Left ventricle myocardium inferior (tissue), 1 donor: ENCODE measurements around the gene YWHAQ. TPM values are rescaled to one million over a fixed set of nuclear protein-coding genes. Genes with fewer than 3 reads are reported as not detected.

Experiments used
- DNase-seq: peaks from one replicate; pipeline ENCODE4 v3.0.0-alpha.2; 2020
- H3K27ac ChIP-seq: fragments of 200-600 bp; replicated peaks from 2 replicates; pipeline ENCODE4 v1.8.0; 2021
- H3K27me3 ChIP-seq: fragments of 200-600 bp; 2 replicates; pipeline ENCODE4 v1.8.0; 2021; ENCODE audit warnings: low read depth
- H3K36me3 ChIP-seq: fragments of 200-600 bp; 2 replicates; pipeline ENCODE4 v1.8.0; 2021
- H3K4me1 ChIP-seq: fragments of 200-600 bp; 2 replicates; pipeline ENCODE4 v1.8.0; 2021
- H3K4me3 ChIP-seq: fragments of 200-600 bp; 2 replicates; pipeline ENCODE4 v1.8.0; 2021; ENCODE audit warnings: mild to moderate bottlenecking, moderate library complexity
- H3K9me3 ChIP-seq: fragments of 200-600 bp; replicated peaks from 2 replicates; pipeline ENCODE4 v1.8.0; 2021
- intact Hi-C: fragments of 100-400 bp; cut with micrococcal nuclease; formaldehyde crosslinking; loops from one replicate; pipeline ENCODE4 v1.11.0; 2022
- total RNA-seq: library from RNA; stranded (reverse); fragmentation: NEBNext Ultra II Directional; extraction: Animal tissue kit (Norgen Biotek cat#: 25700); gene quantifications from one replicate; pipeline ENCODE4 v1.2.1, GENCODE V29; 2021
- TF ChIP-seq, protein P1 (sequence below): fragments of 200-600 bp; IDR thresholded peaks from 2 replicates; pipeline ENCODE4 v1.8.0; 2021; ENCODE audit warnings: antibody characterized with exemption, mild to moderate bottlenecking, borderline replicate concordance
- donor health status: DM: no; HTN: yes; CAD: no; lungs with severe emphysema.

Gene YWHAQ
- total RNA-seq, 1 donor from 2014 or later: 178 TPM

DNA sequence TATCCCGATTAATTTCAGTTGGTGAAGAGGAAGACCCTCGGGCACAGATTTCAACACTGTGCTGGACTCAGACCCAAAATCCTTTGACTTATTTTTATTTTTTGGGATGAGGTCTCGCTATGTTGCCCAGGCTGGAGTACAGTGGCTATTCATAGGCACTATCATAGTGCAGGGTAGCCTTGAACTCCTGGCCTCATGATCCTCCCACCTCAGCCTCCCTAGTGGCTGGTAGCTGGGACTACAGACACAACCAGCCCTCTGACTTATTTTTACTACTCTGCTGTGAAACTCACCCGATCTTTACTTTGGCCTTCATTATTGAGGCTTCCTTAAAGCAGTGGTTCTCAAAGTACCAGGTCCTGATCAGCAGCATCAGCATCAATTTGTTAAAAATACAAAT, 57.0 kb downstream of the YWHAQ start:
- Histone ChIP-seq H3K4me1 (peaks cover 55% of the 10 kb centered on the region), H3K27me3 (no peaks in the 10 kb centered on the region), H3K9me3 (no peaks in the 10 kb centered on the region), H3K36me3 (no peaks in the 10 kb centered on the region), H3K4me3 (no peak overlapping the region), H3K27ac (peak overlapping the region; percentile 71)
- intact Hi-C loops: no loop called here
- TF ChIP-seq, protein P1, sequence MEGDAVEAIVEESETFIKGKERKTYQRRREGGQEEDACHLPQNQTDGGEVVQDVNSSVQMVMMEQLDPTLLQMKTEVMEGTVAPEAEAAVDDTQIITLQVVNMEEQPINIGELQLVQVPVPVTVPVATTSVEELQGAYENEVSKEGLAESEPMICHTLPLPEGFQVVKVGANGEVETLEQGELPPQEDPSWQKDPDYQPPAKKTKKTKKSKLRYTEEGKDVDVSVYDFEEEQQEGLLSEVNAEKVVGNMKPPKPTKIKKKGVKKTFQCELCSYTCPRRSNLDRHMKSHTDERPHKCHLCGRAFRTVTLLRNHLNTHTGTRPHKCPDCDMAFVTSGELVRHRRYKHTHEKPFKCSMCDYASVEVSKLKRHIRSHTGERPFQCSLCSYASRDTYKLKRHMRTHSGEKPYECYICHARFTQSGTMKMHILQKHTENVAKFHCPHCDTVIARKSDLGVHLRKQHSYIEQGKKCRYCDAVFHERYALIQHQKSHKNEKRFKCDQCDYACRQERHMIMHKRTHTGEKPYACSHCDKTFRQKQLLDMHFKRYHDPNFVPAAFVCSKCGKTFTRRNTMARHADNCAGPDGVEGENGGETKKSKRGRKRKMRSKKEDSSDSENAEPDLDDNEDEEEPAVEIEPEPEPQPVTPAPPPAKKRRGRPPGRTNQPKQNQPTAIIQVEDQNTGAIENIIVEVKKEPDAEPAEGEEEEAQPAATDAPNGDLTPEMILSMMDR: no peak
- no peak for DNase-seq

DNA sequence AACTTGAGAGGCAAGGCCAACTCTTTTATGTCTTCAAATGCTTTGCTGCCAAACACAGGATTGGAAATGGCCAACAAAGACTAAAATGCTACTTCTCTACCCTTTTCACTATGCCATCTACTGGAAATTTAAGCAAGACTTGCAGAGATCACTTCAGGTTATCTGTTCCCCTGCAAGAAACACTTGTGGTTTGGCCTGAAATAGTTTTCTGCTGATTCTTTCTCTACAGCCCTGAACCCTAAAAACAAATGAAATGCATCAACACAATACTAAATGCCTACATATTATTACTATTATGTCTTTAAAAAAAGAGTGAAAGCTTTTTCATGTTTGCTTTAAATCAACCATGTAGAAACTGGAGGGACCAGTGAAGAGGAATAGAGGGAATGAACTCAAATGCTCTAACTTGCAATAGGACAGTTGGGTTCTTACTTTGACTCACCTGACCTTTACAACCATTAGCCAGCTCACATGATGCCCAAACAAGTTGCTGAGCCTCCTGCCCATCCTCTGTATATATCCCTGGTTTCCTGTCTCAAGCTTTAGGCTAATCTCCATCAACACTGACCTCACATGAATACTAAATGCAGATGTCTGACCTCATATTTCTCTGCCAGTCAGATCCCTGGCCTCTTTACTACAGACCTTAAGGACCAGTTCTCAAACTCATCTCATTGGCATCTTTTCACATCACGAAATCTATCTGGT, 57.6 kb downstream of the YWHAQ start:
- Histone ChIP-seq H3K27ac (peak overlapping the region; percentile 71), H3K4me3 (no peak overlapping the region), H3K9me3 (no peaks in the 10 kb centered on the region), H3K4me1 (peaks cover 48% of the 10 kb centered on the region), H3K27me3 (no peaks in the 10 kb centered on the region), H3K36me3 (no peaks in the 10 kb centered on the region)
- intact Hi-C loops: no loop called here
- DNase-seq: no peak
- TF ChIP-seq, protein P1: no peak

DNA sequence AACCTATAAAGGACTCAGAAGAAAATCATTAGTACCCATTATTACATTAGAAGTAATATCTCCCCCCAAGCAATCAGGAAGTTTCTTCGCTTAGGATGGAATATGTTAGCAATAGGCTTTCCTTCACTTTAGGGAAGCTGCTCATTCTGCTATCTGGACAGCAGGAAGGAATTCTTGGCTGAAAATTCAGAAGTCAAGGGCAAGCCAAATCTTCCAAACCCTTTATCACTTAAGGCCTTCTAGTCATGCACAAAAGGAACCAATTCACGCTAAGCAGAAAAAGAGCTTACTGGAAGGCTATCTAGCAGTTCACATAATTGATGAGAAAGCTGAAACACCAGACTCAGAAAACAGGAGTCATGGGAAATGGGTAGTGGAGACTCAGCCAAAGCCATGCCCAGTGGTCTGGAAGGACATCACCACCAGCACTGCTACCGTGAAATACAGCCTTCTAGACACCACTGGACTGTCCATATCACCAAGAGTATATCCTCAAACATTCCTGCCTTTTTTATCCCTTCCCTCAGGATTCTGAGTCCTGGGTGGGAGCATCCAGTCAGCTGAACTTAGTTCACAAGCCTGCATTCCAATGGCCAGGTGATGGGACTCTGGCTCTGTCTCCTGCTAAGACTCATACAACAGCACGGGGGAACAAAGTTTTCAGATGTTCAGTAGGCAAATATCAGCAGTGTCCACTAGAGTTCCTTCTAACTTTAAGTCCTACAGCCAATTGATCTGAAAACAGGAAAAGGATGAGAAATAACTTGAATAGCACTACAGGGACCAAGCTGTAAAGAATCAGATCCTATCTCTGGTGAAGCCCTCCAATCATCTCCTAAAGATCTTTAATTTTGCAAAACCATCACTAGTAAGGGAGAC, 60.4 kb downstream of the YWHAQ start:
- peaks cover 40% of the 10 kb centered on the region for H3K4me1 ChIP-seq
- DNase-seq: no peak
- intact Hi-C loops: no loop called here

DNA sequence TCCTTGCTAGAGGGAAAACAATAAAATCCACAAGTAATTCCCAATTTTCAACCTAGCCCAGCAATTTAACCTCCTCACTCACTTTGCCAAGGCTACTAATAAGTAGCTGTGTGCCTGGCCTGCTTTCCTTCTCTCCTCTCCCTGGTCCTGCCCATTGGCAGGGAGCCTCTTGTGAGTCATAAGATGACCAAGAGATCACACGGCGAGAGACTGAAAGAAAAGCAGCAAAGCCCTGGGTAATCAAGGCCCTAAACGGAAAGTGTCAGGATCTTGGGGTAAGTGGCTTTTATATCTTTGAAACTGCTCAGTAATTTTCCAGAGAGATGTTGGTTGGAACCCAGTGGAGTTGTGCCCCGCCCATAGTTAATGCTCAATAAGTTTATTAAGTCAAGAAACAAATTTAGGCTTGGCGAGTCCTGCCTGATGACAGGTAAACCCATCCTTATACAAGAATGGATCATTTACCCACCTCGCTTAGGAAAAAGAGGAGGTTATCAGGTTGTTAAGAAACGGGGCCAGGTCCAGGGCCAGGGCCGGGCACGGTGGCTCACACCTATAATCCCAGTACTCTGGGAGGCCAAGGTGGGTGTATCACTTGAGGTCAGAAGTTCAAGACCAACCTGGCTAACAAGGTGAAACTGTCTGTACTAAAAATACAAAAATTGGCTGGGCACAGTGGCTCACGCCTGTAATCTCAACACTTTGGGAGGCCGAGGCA, 65.2 kb downstream of the YWHAQ start:
- Histone ChIP-seq H3K27ac (peak overlapping the region; percentile 74), H3K4me1 (peaks cover 25% of the 10 kb centered on the region), H3K36me3 (no peaks in the 10 kb centered on the region), H3K9me3 (no peaks in the 10 kb centered on the region), H3K27me3 (no peaks in the 10 kb centered on the region), H3K4me3 (peak overlapping the region; percentile 35)
- intact Hi-C loops: no loop called here
- DNase-seq: peak; percentile 58
- TF ChIP-seq, protein P1: no peak

More for the DNA sequence above, 60.4 kb downstream of the YWHAQ start:
- Histone ChIP-seq H3K36me3 (no peaks in the 10 kb centered on the region), H3K4me3 (no peak overlapping the region), H3K9me3 (no peaks in the 10 kb centered on the region), H3K27ac (no peak overlapping the region), H3K27me3 (no peaks in the 10 kb centered on the region)
- TF ChIP-seq, protein P1: no peak

DNA sequence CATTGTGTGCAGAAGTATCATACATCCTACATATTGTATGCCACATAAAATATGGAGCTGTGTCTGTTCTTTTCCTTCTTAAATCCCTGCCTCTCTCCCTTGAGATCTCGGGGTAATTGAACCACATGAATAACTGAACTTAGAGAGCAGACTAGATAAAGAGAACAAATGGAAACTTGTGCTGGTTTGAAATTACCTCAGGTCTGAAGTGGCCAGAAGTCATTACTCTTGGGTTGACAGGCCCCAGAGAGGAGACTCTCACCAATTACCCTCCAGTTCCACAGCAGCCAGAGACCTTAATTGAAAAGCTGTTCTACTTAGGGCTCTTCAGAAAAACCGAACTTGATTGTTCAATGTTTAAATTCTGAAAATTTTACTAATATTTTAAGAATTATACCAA, 70.2 kb downstream of the YWHAQ start:
- no peaks in the 10 kb centered on the region for H3K9me3 ChIP-seq
- H3K4me1 ChIP-seq: peaks cover 30% of the 10 kb centered on the region
- no peak overlapping the region for H3K4me3 ChIP-seq
- H3K27ac ChIP-seq: no peak overlapping the region
- DNase-seq: no peak
- TF ChIP-seq, protein P1: no peak
- intact Hi-C loops: no loop called here
- H3K36me3 ChIP-seq: no peaks in the 10 kb centered on the region
- no peaks in the 10 kb centered on the region for H3K27me3 ChIP-seq
